Spleen (tissue), 7 donors: ENCODE data around the gene LRFN2.

Experiments used
- CTCF ChIP-seq, 11 experiments: fragments of 200-600 bp in 7 of 11; fragments of 450-650 bp in 4 of 11; sonication (generic) in 4 of 11; IDR thresholded peaks in 8 of 11; conservative IDR thresholded peaks in 3 of 11; 1 replicate in 7 of 11; 2 replicates in 4 of 11; pipeline versions ENCODE4 v1.4.0 to v1.8.0; 2016 to 2021; ENCODE audit warnings: antibody characterized with exemption in 11 of 11, inconsistent platforms in 4 of 11, mild to moderate bottlenecking in 1 of 11
- POLR2A ChIP-seq, 3 donors: fragments of 450-650 bp; IDR thresholded peaks; one replicate each; pipeline ENCODE4 v1.5.1; 2017; ENCODE audit warnings: antibody characterized with exemption in 3 of 3, mild to moderate bottlenecking in 1 of 3
- POLR2AphosphoS5 ChIP-seq, 3 donors: sonication (generic); formaldehyde crosslinking; IDR thresholded peaks; one replicate each; pipeline ENCODE4 v1.5.1; 2017; ENCODE audit warnings: antibody characterized with exemption in 3 of 3
- donor health status: DM: no; HTN: no; CAD: no; lungs with moderate emphysema.
- donor health status: DM: no; HTN: no; CAD: no.
- donor health status: DM: no; HTN: no; CAD: no.

GRCh38 chr6:40371621-40372020, 215.5 kb downstream of the LRFN2 start:
- no peak for TF ChIP-seq POLR2AphosphoS5 (IDR thresholded peaks at IDR 0.05)
- TF ChIP-seq CTCF (IDR thresholded peaks at IDR 0.05 in 8 of 11, conservative IDR thresholded peaks at IDR 0.05 in 3 of 11) = no peak
- TF ChIP-seq POLR2A (IDR thresholded peaks at IDR 0.05) = no peak
